HG03565 (cell line): ENCODE measurements around the gene TMEM150C.
"Not testable (repeated sequence)": the region's sequence is repeated elsewhere in the genome, so short reads cannot be mapped to it uniquely, and the experiment has no call there.

Experiments
- ATAC-seq: cut with Tn5 transposase; IDR thresholded peaks from one replicate; pipeline ENCODE4 v1.9.1; 2021; ENCODE audit warnings: mild to moderate bottlenecking, moderate library complexity; ENCODE audit not compliant: unreplicated experiment

The TMEM150C gene

GRCh38 chr4:82479562-82479961, 82.2 kb downstream of the TMEM150C start:
- no peak for ATAC-seq

GRCh38 chr4:82477469-82477868, 84.3 kb downstream of the TMEM150C start:
- ATAC-seq: not testable (repeated sequence)

GRCh38 chr4:82475931-82476330, 85.9 kb downstream of the TMEM150C start:
- not testable (repeated sequence) for ATAC-seq

- no peak for ATAC-seq
Measured at GRCh38 chr4:82473621-82474164, 88.1 kb downstream of the TMEM150C start.

- ATAC-seq: not testable (repeated sequence)
Measured at GRCh38 chr4:82473080-82473479, 88.7 kb downstream of the TMEM150C start.

GRCh38 chr4:82469791-82470345, 91.9 kb downstream of the TMEM150C start:
- no peak for ATAC-seq

DNA sequence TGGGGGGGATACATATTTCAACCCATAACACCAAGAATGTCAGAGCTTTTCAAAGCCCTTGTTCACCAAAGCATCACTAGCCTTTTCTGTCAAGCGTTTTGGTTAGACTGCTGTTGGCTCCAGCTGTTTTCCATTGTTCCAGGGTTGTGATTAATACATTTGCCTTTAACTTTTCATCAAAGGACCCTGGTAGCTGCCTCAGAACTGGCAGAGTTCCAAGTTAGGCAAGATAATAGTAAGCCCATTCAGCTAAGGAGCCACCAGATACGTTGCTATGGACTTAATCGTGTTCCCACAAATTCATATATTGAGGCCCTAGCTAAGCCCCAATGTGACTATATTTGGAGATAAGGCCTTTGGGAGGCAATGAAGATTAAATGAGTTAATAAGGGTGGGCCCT, 94.3 kb downstream of the TMEM150C start:
- ATAC-seq: no peak

- ATAC-seq: no peak
Measured at GRCh38 chr4:82463221-82463620, 98.6 kb downstream of the TMEM150C start.

GRCh38 chr4:82462415-82462831, 99.4 kb downstream of the TMEM150C start:
- ATAC-seq: peak; percentile 80

GRCh38 chr4:82461710-82462109, 100.1 kb downstream of the TMEM150C start:
- no peak for ATAC-seq

DNA sequence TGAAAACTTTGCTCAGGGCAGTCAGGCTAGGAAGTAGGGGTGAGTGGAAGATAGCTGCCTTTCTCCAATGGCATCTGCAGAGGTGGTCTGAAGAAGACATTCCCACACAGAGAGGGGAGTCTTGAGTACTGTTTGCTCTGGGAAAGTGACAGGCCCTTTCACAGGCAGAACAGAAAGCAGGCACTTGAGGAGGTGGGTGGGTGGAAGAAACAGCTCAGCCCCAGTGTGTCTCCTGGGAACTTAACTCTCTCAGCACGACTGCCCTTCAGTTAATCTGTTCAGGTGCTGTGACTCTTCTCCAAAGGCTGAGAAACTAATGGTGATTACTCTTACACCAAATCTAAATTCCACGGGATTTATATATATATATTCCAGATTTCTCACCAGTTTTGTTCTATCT, 103.1 kb downstream of the TMEM150C start:
- no peak for ATAC-seq

GRCh38 chr4:82457266-82457665, 104.5 kb downstream of the TMEM150C start:
- no peak for ATAC-seq

- no peak for ATAC-seq
Measured at GRCh38 chr4:82452026-82452425, 109.8 kb downstream of the TMEM150C start.

DNA sequence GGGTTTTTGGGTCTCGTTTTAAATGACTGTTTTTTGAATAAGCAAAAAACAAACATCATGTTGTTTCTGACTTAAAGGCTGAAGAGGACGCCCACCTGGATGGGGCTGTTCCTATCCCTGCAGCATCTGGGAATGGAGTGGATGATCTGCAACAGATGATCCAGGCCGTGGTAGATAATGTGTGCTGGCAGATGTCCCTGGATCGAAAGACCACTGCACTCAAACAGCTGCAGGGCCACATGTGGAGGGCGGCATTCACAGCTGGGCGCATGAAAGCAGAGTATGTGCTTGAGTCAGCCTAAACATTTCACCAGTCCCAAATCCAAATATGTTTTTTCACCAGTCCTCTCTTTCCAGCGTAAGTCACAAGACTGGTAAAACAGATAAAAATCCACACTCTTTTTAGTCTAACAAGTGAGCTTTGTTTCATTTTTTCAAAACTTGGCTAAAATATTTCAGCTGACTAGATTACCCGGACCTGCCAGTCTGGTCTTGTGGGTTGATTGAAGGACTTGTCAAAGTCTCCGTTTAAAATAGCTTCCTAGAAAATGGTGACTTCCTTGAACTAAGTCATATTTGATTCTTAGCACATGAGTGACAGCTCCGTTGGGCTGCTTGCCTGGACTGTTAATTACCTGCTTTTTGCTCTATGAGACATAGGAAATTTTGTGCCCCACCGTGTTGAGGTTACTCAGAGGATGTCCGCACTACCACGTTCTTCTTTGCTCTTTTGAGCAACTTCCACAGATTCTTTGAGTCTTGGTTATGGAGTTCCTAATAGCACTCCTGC, 110.6 kb downstream of the TMEM150C start:
- no peak for ATAC-seq

GRCh38 chr4:82447886-82448285, 113.9 kb downstream of the TMEM150C start:
- ATAC-seq: no peak

GRCh38 chr4:82439088-82439487, 122.7 kb downstream of the TMEM150C start:
- no peak for ATAC-seq

- ATAC-seq: no peak
Measured at GRCh38 chr4:82437285-82438005, 124.3 kb downstream of the TMEM150C start.

GRCh38 chr4:82436780-82437179, 125.0 kb downstream of the TMEM150C start:
- no peak for ATAC-seq

- ATAC-seq: no peak
Measured at GRCh38 chr4:82436130-82436529, 125.7 kb downstream of the TMEM150C start.

DNA sequence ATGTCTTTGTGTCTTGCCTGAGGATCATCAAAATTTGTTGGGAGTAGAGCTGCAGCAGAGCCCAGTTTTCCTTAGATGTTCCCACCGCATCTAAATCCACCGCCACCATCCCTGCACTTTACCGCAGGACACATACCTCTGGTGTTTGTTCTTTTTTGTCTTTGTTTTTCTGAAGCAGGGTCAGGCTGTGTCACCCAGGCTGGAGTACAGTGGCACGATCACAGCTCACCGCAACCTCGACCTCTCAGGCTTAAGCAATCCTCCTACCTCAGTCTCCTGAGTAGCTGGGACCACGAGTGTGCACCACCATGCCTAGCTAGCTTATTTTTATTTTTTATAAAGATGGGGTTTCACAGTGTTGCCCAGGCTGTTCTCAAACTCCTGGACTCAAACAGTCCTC, 126.8 kb downstream of the TMEM150C start:
- ATAC-seq: no peak

GRCh38 chr4:82433791-82434190, 128.0 kb downstream of the TMEM150C start:
- no peak for ATAC-seq
